Stimulated activated CD4-positive, alpha-beta T cell treated with anti-CD3 and anti-CD28 coated beads, Interleukin-1b, Interleukin-23, amount 100 ng/mL, for 48 hours (primary cell): ENCODE results near the gene NDUFA3.

Source experiments
- DNase-seq: peaks from one replicate; pipeline ENCODE4 v3.0.0-alpha.2; 2020

The NDUFA3 gene

DNA sequence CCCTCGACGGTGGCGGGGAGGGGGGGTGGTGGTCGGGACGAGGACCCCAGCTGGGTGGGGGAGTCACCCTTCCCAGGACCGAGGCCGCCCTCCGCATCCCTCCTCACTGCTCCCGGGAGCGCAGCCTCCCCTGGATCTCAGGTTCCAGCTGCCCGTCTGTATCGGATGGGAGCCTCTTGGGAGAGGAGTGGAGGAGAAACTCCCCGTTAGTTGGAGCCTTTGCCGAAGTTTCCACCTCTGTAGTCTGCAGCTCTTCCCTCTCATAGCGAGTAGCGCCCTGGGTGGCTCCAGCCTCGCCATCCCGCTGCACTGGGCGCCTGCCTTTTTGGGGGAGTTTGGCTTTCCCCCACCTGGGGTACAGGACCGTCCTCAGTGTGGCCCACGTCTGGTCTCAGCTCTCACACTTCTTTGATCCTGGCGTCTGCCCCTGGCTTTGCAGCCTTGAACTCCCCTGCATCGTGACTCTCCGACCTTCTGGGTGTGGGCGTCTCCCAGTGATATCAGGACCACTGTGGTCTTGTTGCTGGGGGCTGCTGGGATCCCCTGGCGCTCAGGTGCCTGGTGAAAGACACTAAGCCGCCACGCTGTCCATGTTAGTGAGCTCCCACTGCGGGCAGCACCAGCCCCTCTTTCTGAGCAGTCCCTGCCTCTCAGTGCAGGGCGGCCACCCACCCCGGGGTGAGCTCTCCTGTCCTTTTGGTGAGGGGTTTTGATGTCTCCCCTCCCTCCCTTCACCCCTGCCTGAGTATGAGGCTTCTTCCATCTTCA is 36.0 kb downstream of the NDUFA3 start:
- peak; percentile 35 for DNase-seq

DNA sequence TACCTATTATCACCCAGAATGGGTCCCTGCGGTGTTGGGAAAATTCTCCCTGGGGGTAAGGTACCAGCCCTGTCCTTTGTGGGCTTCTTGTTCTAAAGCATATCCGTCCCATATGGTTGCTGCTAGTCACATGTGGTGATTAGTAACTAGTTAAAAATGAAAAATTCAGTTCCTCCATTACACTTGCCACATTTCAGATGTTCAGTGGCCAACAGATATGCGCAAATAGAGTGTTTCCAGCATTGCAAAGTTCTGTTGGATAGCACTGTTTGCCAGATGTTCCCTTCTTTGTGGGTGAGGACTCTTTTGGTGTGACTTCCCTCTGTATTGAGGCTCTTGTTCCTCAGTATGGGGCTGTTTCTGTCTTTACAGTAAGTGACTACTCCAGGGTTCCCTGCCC is 38.7 kb downstream of the NDUFA3 start:
- no peak for DNase-seq

DNA sequence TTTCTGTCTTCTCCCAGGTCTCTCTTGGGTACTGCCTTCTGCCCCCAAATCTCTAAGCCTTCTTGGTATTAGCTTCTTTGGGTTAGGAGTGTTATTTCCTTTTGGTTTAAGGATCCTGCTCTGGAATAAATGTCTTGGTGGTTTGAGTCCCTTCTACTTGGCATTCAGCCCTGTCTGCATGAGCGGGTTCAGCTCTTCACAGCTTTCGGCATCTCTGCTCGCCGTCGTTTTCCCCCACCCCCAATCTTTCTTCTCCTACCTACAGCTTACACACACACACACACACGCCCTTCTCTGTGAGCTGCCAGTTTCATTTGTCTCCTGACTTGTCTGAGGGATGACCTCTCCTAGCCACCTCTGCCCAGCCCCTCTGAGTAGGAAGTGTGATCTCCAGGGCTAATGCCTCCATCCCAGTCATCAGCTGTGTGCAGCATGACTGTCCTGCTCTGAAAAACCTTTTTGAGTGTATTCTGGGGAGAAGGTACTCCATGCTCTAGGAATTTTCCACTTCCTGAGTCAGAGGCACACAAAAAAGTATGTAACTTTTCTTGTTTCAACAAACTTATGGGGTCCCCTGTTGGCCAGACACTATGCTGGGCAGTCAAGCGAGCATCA is 39.6 kb downstream of the NDUFA3 start:
- DNase-seq = no peak

DNA sequence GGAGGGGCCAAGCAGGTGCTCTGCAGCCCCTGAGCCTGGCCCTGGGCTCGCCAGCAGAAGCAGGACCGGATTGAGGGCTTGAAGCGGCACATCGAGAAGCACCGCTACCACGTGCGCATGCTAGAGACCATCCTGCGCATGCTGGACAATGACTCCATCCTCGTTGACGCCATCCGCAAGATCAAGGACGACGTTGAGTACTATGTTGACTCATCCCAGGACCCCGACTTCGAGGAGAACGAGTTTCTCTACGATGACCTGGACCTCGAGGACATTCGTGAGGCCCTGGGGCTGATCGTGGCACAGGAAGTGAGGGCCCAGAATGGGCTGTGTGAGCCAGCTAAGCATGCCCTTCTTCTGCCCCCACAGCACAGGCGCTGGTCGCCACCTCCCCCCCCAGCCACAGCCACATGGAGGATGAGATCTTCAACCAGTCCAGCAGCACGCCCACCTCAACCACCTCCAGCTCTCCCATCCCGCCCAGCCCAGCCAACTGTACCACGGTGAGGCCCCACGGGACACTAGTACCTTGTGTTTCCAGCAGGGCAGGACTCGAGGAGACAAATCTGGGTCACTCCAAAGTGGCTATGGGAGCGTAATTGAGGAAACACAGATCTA is 43.0 kb downstream of the NDUFA3 start:
- no peak for DNase-seq

DNA sequence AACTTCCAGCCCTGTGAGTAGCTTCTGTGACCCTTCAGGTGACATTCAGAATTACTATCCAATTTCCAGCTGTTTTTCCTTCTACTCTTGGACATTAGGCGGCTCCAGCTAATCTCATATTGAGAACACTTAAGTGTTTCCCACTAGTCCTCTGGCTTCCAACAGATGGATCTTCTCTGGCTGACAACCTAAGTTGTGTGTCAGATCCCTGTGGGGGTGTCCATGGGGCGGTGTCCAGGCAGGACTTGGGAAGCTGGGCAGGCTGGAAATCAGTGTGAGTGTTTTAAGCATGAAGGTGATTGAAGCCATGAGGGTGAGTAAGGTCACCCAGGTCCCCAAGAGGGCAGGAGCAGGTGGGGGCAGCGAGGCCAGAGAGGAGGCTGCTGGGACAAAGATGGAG is 45.0 kb downstream of the NDUFA3 start:
- no peak for DNase-seq

DNA sequence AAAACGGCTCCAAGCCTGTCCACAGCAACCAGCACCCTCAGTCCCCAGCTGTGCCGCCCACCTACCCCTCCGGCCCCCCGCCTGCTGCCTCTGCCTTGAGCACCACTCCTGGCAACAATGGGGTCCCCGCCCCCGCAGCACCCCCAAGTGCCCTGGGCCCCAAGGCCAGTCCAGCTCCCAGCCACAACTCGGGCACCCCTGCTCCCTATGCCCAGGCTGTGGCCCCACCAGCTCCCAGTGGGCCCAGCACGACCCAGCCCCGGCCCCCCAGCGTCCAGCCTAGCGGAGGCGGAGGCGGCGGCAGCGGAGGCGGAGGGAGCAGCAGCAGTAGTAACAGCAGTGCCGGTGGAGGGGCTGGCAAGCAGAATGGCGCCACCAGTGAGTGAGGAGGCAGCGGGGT is 45.5 kb downstream of the NDUFA3 start:
- no peak for DNase-seq

DNA sequence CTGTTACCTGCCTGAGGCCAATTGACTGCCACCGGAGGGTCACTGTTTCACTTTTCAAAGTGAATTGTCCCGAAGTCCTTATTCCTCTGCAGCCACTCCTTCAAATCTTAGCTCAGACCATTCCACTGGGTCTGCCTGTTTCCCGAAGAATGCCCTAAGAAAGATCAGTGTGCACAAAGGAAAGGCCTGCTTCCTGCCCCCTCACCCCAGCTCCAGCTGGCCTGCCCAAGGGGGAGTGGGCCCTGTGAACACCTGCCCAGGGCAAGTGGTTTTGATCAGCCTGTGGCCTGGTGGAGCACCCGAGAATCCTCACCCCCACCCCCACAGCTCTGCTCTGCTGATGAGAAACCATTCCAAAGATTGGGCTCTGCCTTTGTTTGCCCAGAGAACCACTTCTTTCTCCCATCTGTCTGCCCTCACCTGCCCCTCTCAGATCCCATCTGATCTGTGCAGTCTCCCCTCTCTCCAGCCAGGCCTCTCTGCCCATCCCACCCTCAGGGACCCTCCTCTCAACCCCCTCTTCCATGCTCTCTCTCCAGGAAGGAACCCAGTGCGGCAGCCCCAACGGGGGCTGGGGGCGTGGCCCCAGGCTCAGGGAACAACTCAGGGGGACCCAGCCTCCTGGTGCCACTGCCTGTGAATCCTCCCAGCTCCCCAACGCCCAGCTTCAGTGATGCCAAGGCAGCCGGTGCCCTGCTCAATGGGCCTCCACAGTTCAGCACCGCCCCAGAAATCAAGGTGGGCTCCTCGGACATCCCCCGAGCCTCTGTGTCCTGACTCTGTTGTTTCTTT is 46.6 kb downstream of the NDUFA3 start:
- DNase-seq = no peak

DNA sequence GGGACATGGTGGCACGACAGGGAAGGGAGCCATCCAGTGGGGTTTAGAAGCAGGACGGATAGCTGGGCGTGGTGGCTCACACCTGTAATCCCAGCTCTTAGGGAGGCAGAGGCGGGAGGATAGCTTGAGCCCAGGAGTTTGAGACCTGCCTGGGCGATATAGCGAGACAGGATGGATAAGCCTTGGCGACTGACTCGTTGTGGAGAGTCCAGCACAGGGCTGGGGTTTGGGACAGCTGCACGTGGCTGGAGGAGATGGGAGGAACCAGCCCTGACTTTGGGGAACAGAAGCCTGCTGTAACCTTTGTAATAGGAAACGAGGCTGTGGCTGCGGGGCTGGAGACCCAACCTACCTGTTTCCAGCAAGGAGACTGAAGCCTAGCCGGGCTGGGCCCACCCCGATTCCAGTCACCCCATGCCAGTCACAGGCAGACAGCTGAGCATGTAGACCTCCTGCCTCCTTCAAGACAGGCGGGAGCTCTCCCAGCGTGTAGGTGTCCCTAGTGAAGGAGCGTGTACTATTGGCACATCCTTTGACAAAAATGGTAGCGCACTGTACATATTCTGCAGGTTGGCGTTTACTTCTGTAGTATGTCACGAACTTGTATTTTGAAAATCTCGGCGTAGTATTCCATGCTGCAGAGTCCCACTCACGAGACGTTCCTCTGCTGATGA is 48.8 kb downstream of the NDUFA3 start:
- DNase-seq = no peak

DNA sequence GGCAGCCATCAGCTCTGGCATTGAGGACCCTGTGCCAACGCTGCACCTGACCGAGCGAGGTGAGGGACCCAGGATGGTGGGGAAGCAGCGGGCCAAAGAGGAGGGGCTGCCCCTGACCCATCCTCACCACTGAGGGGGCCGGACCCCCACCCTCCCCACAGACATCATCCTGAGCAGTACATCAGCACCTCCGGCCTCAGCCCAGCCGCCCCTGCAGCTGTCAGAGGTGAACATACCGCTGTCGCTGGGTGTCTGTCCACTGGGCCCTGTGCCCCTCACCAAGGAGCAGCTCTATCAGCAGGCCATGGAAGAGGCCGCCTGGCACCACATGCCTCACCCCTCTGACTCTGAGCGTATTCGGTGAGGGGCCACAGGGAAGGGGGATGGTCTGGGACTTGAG is 49.6 kb downstream of the NDUFA3 start:
- no peak for DNase-seq

DNA sequence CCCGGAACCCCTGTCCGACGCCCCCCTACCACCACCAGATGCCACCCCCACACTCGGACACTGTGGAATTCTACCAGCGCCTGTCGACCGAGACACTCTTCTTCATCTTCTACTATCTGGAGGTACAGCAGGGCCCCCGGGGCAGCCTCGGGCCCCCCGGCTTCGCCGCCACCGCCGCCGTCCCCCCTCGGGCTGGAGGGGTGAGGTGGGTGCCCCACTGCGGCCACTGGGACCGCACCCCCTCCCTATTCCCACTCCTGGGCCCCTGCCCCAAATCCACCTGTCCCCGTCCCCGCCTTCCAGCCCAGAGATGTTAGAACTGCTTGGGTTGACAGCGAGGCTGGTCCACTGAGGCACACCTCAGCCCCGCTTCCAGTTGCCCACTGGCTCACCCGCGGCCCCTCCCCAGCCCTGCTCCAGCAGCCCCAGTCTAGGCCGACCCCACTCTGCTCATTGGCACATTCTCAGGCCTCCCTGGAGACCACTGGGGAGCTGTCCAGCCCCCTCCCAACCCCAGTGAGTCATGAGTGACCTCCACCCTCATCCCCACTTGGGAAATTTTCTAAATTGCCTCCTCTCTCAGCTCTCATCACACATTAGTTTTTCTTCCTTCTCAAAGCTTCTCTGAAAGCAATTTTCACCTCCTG is 50.3 kb downstream of the NDUFA3 start:
- DNase-seq = no peak

DNA sequence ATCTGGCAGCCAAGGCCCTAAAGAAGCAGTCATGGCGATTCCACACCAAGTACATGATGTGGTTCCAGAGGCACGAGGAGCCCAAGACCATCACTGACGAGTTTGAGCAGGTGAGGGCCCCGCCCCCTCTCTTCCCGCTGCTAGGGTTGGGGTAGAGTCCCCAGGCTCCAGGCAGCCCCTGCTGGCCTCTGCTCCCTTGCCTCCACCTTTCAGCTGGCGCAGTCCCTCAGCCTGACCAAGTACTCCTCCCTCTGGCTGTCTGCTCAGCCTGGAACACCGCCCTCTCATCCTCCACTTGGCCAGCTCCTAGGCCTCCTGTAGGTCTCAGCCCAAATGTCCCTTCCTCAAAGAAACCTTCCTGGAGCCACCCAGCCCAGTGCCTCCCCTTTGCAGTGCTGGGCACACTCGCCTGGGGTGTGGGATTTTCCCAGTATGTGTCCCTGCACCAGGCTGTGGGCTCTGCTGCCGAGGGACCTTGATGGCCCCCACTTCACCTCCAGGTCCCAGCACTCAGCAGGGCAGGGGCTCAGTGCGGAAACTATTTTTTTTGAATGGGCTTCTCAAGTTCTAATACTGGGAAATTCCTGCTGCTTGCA is 51.2 kb downstream of the NDUFA3 start:
- no peak for DNase-seq

DNA sequence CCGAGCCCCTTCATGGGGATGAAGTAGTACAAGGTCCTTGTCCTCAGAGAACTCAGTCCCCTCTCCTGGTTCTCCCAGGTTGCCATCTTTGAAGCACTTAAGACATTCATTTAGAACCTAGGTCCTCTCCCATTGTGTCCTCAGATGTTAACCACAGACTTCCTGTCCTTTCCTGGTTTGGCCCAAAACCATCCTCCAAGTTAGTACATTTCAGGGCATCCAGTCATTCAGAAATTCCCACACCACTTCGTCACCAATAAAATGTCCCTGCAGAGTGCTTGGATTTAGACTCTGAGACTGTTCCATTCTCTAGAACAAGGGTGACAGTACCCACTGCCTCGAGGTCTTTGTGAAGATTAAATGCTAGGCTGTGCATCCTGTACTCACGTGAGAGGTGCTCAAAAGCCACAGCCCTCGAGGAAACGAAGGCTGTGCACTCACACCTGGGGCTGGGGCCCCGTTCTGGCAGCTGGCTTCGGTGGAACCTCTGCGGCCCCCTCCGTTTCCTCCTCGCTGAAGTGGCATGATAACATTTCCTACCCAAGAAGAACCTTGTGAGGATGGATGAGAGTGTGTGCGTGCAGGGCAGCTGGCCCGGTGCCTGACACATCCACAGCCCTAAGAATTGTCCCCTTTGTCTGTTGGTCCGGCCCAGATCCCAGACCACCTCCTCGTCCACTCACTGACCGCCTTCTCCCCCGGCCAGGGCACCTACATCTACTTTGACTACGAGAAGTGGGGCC is 52.1 kb downstream of the NDUFA3 start:
- DNase-seq = peak; percentile 42

DNA sequence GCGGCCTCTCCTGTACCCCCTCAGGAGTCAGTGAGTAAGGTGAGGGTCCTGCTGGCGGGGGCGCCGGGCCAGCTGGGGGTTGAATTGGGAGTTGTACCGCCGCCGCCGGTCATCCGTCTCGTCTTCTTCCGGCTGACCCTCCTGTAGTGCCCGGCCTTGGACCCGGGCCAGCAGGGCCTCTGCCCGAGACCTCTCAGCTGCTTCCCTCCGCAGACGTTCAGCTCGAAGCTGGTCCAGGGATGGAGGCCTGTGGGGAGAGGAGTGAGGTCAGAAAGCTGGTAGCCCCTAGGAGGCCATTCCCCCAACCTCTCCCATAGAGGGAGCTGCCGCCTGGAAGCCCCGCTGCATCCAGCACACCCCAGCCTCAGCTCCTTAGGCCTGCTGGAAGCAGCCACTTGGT is 53.0 kb downstream of the NDUFA3 start:
- no peak for DNase-seq

DNA sequence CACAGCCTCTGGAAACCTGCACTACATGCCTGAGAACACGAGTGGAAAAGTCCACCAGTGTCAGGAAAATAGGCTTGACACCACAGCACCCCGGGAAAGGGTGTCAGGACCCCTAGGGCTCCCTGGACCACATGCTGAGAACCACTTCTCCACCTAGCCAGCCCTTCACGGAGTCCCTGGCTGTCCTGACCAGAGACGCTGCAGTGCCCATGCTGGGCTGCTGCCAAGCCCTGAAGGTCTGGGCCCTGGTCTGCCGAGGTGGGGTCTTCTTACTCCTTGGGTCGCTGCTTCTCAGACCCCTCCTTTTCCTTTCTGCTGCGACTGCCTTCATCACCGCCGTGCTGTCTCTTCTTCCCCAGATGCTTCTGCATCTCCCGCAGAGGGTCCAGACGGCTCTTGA is 53.8 kb downstream of the NDUFA3 start:
- no peak for DNase-seq

DNA sequence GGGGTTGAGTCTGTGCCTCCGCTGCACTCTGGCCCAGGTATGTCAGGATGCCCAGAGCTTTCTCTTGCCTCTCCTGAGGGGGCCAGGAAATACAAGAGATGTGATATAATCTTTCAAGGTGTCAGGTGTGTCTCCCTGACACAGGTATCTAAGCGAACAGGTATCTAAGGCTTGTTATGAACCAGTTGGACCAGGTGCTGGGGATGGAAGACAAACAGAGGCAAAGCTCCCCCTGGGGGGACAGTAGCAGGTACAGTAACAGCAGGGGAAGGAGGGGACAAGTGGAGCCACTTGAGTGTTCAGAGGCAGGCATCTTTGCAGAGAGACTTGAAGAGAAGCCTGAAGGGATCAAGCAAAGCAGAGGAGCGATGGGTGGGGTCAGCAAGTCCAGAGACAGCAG is 54.3 kb downstream of the NDUFA3 start:
- no peak for DNase-seq
